OCI-LY3 (cell line): ENCODE results near the gene COMMD7.

ENCODE experiments used
- CTCF ChIP-seq: fragments of 200-600, 300-600 bp; sonication (generic); IDR thresholded peaks from 2 replicates; pipeline ENCODE4 v1.5.1; 2014; ENCODE audit warnings: antibody characterized with exemption, low read length, low read depth
- EZH2phosphoT487 ChIP-seq: fragments of 200-600 bp; shearing (Covaris generic); IDR thresholded peaks from 2 replicates; pipeline ENCODE4 v1.6.1; 2018; ENCODE audit warnings: antibody characterized with exemption, mixed run types, low read depth

- TF ChIP-seq CTCF (no peak), EZH2phosphoT487 (no peak)
Observed at GRCh38 chr20:32767418-32768198, 24.3 kb upstream of the COMMD7 start.
